HepG2 (cell line): ENCODE data around the gene MGARP. TPM values are rescaled to one million over a fixed set of nuclear protein-coding genes. Genes with fewer than 3 reads are reported as not detected.
A peak's percentile ranks its signal among the peaks of the same experiment; 100 is the strongest.

Source experiments
- ATAC-seq: fragments of 200-7000 bp; cut with Tn5 transposase; 3 replicates; pipeline ENCODE4 v1.9.1; 2020; ENCODE audit warnings: mild to moderate bottlenecking, moderate library complexity
- BruUV-seq: library from RNA; stranded (reverse); fragments of 400-500 nt; replicated peaks from 2 replicates; lab custom pipeline; 2021; lab: Mats Ljungman, UMichigan
- CTCF ChIA-PET: fragments of 300-600 bp; formaldehyde crosslinking; extraction: SDS; loops from one replicate; lab custom pipeline; 2021; ENCODE audit warnings: low total read pairs, inconsistent platforms, low intra/inter-chr PET ratio; lab: Yijun Ruan, JAX
- POLR2A ChIA-PET: fragments of 350-600 bp; sonication (Branson Sonifier 250); formaldehyde crosslinking; loops from one replicate; lab custom pipeline; 2020; ENCODE audit warnings: antibody characterized with exemption, inconsistent platforms; lab: Yijun Ruan, JAX
- DNase-seq: peaks from one replicate; pipeline ENCODE4 v3.0.0-alpha.2; 2015; ENCODE audit warnings: low spot score
- FAIRE-seq: peaks from 3 replicates; lab custom pipeline; 2011; peaks lifted over from hg19 to GRCh38; lab: Jason Lieb, UNC
- H2AFZ ChIP-seq: one replicate; pipeline ENCODE4 v1.6.1; 2011; ENCODE audit warnings: low read length, inconsistent platforms
- H3K27ac ChIP-seq: fragments of 300-600 bp; 3 replicates; pipeline ENCODE4 v1.8.0; 2011; ENCODE audit warnings: mixed run types, mild to moderate bottlenecking, mixed read lengths, low read length, inconsistent platforms; ENCODE audit not compliant: insufficient read depth; ENCODE audit errors: extremely low read length
- H3K27me3 ChIP-seq, 2 experiments: fragments of 200-600 bp in 1 of 2; 2 replicates in 1 of 2; 3 replicates in 1 of 2; pipeline versions ENCODE4 v1.6.0 to v1.8.0; 2011; ENCODE audit warnings: low read length in 2 of 2, mild to moderate bottlenecking in 2 of 2, moderate library complexity in 2 of 2, inconsistent platforms in 1 of 2; ENCODE audit not compliant: insufficient read depth in 2 of 2, control insufficient read depth in 1 of 2
- H3K36me3 ChIP-seq, 2 experiments: fragments of 200-600 bp in 1 of 2; replicated peaks in 1 of 2; 2 replicates in 1 of 2; 3 replicates in 1 of 2; pipeline versions ENCODE4 v1.5.1 to v1.8.0; 2011; ENCODE audit warnings: low read length in 2 of 2, inconsistent platforms in 1 of 2; ENCODE audit not compliant: insufficient read depth in 2 of 2, control insufficient read depth in 1 of 2
- H3K4me1 ChIP-seq: 2 replicates; pipeline ENCODE4 v1.5.1; 2012; ENCODE audit warnings: low read length, inconsistent platforms; ENCODE audit not compliant: insufficient read depth
- H3K4me2 ChIP-seq: 2 replicates; pipeline ENCODE4 v1.6.0; 2011; ENCODE audit warnings: low read depth, low read length, inconsistent platforms
- H3K4me3 ChIP-seq, 3 experiments: fragments of 200-600 bp in 1 of 3; sonication (generic), shearing (Covaris generic) in 1 of 3; replicated peaks in 1 of 3; 2 replicates each; pipeline ENCODE4 v1.5.1; 2011 to 2016; ENCODE audit warnings: low read length in 3 of 3, inconsistent platforms in 2 of 3, low read depth in 2 of 3, mild to moderate bottlenecking in 2 of 3, control low read depth in 1 of 3, mixed read lengths in 1 of 3; ENCODE audit not compliant: insufficient read depth in 1 of 3
- H3K79me2 ChIP-seq: one replicate; pipeline ENCODE4 v1.6.1; 2011; ENCODE audit warnings: low read length, inconsistent platforms; ENCODE audit not compliant: insufficient read depth
- H3K9ac ChIP-seq: 2 replicates; pipeline ENCODE4 v1.6.0; 2011; ENCODE audit warnings: mild to moderate bottlenecking, low read depth, low read length, inconsistent platforms; ENCODE audit not compliant: insufficient read depth
- H3K9me3 ChIP-seq: 2 replicates; pipeline ENCODE4 v1.5.1; 2012; ENCODE audit warnings: mild to moderate bottlenecking, low read length
- H4K20me1 ChIP-seq: 2 replicates; pipeline ENCODE4 v1.6.0; 2011; ENCODE audit warnings: inconsistent platforms, mild to moderate bottlenecking, low read length, moderate library complexity; ENCODE audit not compliant: insufficient read depth
- ELF4 ChIP-seq: sonication (generic); formaldehyde crosslinking; IDR thresholded peaks from 2 replicates; pipeline ENCODE4 v1.5.0; 2020; ENCODE audit warnings: missing genetic modification reagents, mild to moderate bottlenecking, moderate library complexity, borderline replicate concordance
- KMT2A ChIP-seq: sonication (generic); formaldehyde crosslinking; IDR thresholded peaks from 2 replicates; pipeline ENCODE4 v1.4.0; 2020; ENCODE audit warnings: missing genetic modification reagents
- ZBTB10 ChIP-seq: sonication (generic); formaldehyde crosslinking; IDR thresholded peaks from 2 replicates; pipeline ENCODE4 v1.4.0; 2020; ENCODE audit warnings: missing genetic modification reagents, borderline replicate concordance
- ZNF460 ChIP-seq: sonication (generic); formaldehyde crosslinking; IDR thresholded peaks from 2 replicates; pipeline ENCODE4 v1.5.1; 2020; ENCODE audit warnings: missing genetic modification reagents, mild to moderate bottlenecking, borderline replicate concordance
- WGBS: methylation state at CpG from one replicate; pipeline ENCODE4 v1.1.6; 2017; ENCODE audit warnings: low lambda C conversion rate; 5-methylcytosine and 5-hydroxymethylcytosine counted together
- in situ Hi-C: cut with HindIII; loops from 2 replicates; pipeline ENCODE4 v1.10.0; 2017; ENCODE audit warnings: low pct_unique_long_range_greater_than_20kb; ENCODE audit not compliant: extremely low pct_ligation_motif_present
- intact Hi-C: fragments of 100-400 bp; cut with micrococcal nuclease; formaldehyde crosslinking; loops from one replicate; pipeline ENCODE4 v1.10.0; 2022; ENCODE audit not compliant: unreplicated experiment
- polyA plus RNA-seq, 8 experiments: library from polyadenylated mRNA; depleted of rRNA in 3 of 8; stranded (reverse) in 7 of 8; unstranded in 1 of 8; fragments of >200 nt; fragmentation: Illumina TruSeq in 4 of 8; extraction: Trizol in 4 of 8; gene quantifications; 2 replicates each; pipeline versions ENCODE4 v1.2.1 to v1.2.3, GENCODE V29; 2011 to 2016; ENCODE audit warnings: low read depth in 4 of 8, missing spikeins in 1 of 8, mixed read lengths in 1 of 8; ENCODE audit not compliant: insufficient read depth in 1 of 8
- total RNA-seq, 5 experiments: library from RNA; depleted of rRNA; stranded (reverse); fragments of >200 nt; fragmentation: Illumina TruSeq; extraction: Trizol; gene quantifications; 2 replicates each; pipeline ENCODE4 v1.2.3, GENCODE V29; 2016; ENCODE audit warnings: low read depth in 1 of 5

MGARP gene
- total and polyA plus RNA-seq, 2 of the 13 experiments (the other 11 are each of a cell fraction or from before 2014, with no cell fraction given), result 0.11 to 0.13 TPM

DNA sequence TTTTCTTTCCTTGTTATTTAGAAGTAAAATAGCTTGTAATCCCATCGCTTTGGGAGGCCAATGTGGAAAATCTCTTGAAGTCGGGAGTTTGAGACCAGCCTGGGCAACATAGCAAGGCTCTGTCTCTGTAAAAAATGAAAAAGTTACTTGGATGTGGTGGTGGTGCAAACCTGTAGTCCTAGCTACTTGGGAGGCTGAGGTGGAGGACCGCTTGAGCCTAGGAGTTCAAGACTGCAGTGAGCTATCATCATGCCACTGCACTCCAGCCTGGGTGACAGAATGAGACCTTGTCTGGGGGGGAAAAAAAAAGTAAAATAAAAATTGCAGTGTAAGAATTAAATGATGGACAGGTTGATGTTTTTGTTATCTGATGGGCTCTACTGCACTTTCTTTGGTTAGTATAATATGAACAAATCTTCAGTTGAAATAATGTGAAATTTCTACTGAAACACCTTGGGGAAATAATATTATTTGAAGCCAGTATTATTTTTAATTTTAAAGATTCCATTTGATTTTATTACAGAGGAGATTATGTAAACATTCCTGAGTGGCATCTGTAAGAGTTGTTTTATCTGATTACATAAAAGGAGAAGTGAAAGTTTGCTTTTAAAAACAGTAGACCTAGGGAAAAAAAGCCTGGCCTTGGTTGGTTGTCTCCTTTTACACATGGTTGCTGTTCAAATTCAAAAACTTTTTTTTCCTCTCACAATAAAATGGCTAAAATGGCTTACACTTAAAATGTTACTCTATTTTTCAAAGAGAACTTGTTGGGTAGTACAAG, 32.7 kb upstream of the MGARP start:
- ChIA-PET POLR2A (interaction anchor here (1.1 kb wide), 1 partner anchor 9 kb away, joined by 3 read pairs; no protein-coding TSS in a partner anchor), CTCF (no interaction called here)
- Histone ChIP-seq H4K20me1 (peaks cover 29% of the 10 kb centered on the region), H3K4me3 (no peak overlapping the region), H3K79me2 (peaks cover 97% of the 10 kb centered on the region), H3K36me3 (0 out of 5 replicates have a peak, but pooled peaks cover 1 to 3% of the 10 kb centered on the region in 2 experiments), H3K9ac (no peak overlapping the region), H2AFZ (no peak overlapping the region), H3K27me3 (no peaks in the 10 kb centered on the region), H3K9me3 (no peaks in the 10 kb centered on the region), H3K4me1 (peaks cover 20% of the 10 kb centered on the region; the same call in 1 of the 2 replicates), H3K4me2 (no peak overlapping the region; the same call in 1 of the 2 replicates), H3K27ac (no peak overlapping the region)
- intact Hi-C loops, result no loop called here
- 93% methylated on average over 3 of the region's 3 CpGs for WGBS
- TF ChIP-seq KMT2A (CRISPR knock-in tag) (no peak), ZBTB10 (CRISPR knock-in tag) (no peak), ZNF460 (CRISPR knock-in tag) (peak; percentile 61; the same call in 1 of the 2 replicates), ELF4 (no peak)
- no TSS peak for BruUV-seq
- DNase-seq (no peak), ATAC-seq (no peak), FAIRE-seq (peak; percentile 15)
- in situ Hi-C loops, result no loop called here
